Endothelial cell of umbilical vein (primary cell): Measurements from ENCODE around the gene TM6SF1. TPM values are rescaled to one million over a fixed set of nuclear protein-coding genes. Genes with fewer than 3 reads are reported as not detected.

Source experiments
- BruUV-seq: library from RNA; stranded (reverse); fragments of 400-500 nt; replicated peaks from 2 replicates; lab custom pipeline; 2021; lab: Mats Ljungman, UMichigan
- CTCF ChIA-PET: fragments of 300-600, 350-600 bp; sonication (Branson Sonifier 250); formaldehyde crosslinking; loops from one replicate; lab custom pipeline; 2021; ENCODE audit warnings: antibody characterized with exemption, inconsistent platforms; lab: Charles Lee
- POLR2A ChIA-PET: fragments of 300-600, 350-600 bp; sonication (Branson Sonifier 250); formaldehyde crosslinking; loops from one replicate; lab custom pipeline; 2021; ENCODE audit warnings: antibody characterized with exemption, inconsistent platforms; lab: Charles Lee
- DNase-seq: peaks from one replicate; pipeline ENCODE4 v3.0.0-alpha.2; 2011; ENCODE audit warnings: low read depth, low spot score
- FAIRE-seq: peaks from 2 replicates; lab custom pipeline; 2011; peaks lifted over from hg19 to GRCh38; lab: Jason Lieb, UNC
- H2AFZ ChIP-seq: 2 replicates; pipeline ENCODE4 v1.6.0; 2012; ENCODE audit warnings: low read depth, low read length, control low read depth, inconsistent platforms
- H3K27ac ChIP-seq: 2 replicates; pipeline ENCODE4 v1.5.1; 2011; ENCODE audit warnings: low read depth, mild to moderate bottlenecking, control low read depth, low read length, moderate library complexity; ENCODE audit not compliant: insufficient read depth
- H3K27me3 ChIP-seq, 2 experiments: 2 replicates each; pipeline versions ENCODE4 v1.6.0 to v1.6.1; 2011; ENCODE audit warnings: low read length in 2 of 2, mixed read lengths in 1 of 2; ENCODE audit not compliant: control insufficient read depth in 2 of 2, insufficient read depth in 2 of 2
- H3K36me3 ChIP-seq, 2 experiments: 2 replicates in 1 of 2; 3 replicates in 1 of 2; pipeline ENCODE4 v1.5.1; 2011; ENCODE audit warnings: low read length in 2 of 2, mild to moderate bottlenecking in 1 of 2, moderate library complexity in 1 of 2; ENCODE audit not compliant: control insufficient read depth in 2 of 2, insufficient read depth in 2 of 2; ENCODE audit errors: extremely low read depth in 1 of 2
- H3K4me1 ChIP-seq: 3 replicates; pipeline ENCODE4 v1.5.1; 2011; ENCODE audit warnings: mild to moderate bottlenecking, low read length; ENCODE audit not compliant: control insufficient read depth, insufficient read depth; ENCODE audit errors: extremely low read depth
- H3K4me2 ChIP-seq: 2 replicates; pipeline ENCODE4 v1.6.1; 2011; ENCODE audit warnings: low read length, control low read depth, mixed read lengths; ENCODE audit not compliant: insufficient read depth
- H3K4me3 ChIP-seq, 3 experiments: fragments of 200-600 bp in 1 of 3; sonication (generic), shearing (Covaris generic) in 1 of 3; replicated peaks in 1 of 3; 2 replicates each; pipeline ENCODE4 v1.5.1; 2011 to 2016; ENCODE audit warnings: control low read depth in 3 of 3, low read length in 3 of 3, mild to moderate bottlenecking in 2 of 3, inconsistent platforms in 1 of 3, low read depth in 1 of 3, moderate library complexity in 1 of 3; ENCODE audit not compliant: insufficient read depth in 1 of 3
- H3K79me2 ChIP-seq: 2 replicates; pipeline ENCODE4 v1.6.0; 2012; ENCODE audit warnings: low read length, inconsistent platforms; ENCODE audit not compliant: control insufficient read depth, insufficient read depth
- H3K9ac ChIP-seq: replicated peaks from 2 replicates; pipeline ENCODE3; 2011; ENCODE audit warnings: low read length, control low read depth; ENCODE audit not compliant: insufficient read depth; ENCODE audit errors: extremely low read depth
- H3K9me1 ChIP-seq: replicated peaks from 3 replicates; pipeline ENCODE4 v1.6.0; 2011; ENCODE audit warnings: mild to moderate bottlenecking, low read length; ENCODE audit not compliant: control insufficient read depth, insufficient read depth; ENCODE audit errors: extremely low read depth
- H3K9me3 ChIP-seq: replicated peaks from 2 replicates; pipeline ENCODE4 v1.5.1; 2012; ENCODE audit warnings: low read length, inconsistent platforms; ENCODE audit not compliant: control insufficient read depth, insufficient read depth
- H4K20me1 ChIP-seq: replicated peaks from 2 replicates; pipeline ENCODE3; 2011; ENCODE audit warnings: mild to moderate bottlenecking, low read length; ENCODE audit not compliant: control insufficient read depth, insufficient read depth; ENCODE audit errors: extremely low read depth
- EZH2 ChIP-seq: IDR thresholded peaks from 2 replicates; pipeline ENCODE4 v1.6.1; 2012; ENCODE audit warnings: borderline replicate concordance, low read depth, mild to moderate bottlenecking, moderate library complexity, low read length, inconsistent platforms; ENCODE audit not compliant: severe bottlenecking
- FOS ChIP-seq: IDR thresholded peaks from 2 replicates; pipeline ENCODE4 v1.6.1; 2011; ENCODE audit warnings: mild to moderate bottlenecking, low read length, moderate library complexity, borderline replicate concordance; ENCODE audit not compliant: insufficient read depth
- GATA2 ChIP-seq: IDR thresholded peaks from 2 replicates; pipeline ENCODE4 v1.7.0; 2011; ENCODE audit warnings: low read depth, mild to moderate bottlenecking, moderate library complexity, mixed read lengths, low read length; ENCODE audit not compliant: insufficient read length, insufficient read depth
- JUN ChIP-seq: IDR thresholded peaks from 2 replicates; pipeline ENCODE4 v1.6.1; 2011; ENCODE audit warnings: borderline replicate concordance, low read depth; ENCODE audit not compliant: insufficient read length, insufficient read depth
- MYC ChIP-seq: IDR thresholded peaks from one replicate; pipeline ENCODE4 v1.6.1; 2011; ENCODE audit warnings: mild to moderate bottlenecking, low read depth, low read length
- POLR2A ChIP-seq: IDR thresholded peaks from 2 replicates; pipeline ENCODE4 v1.6.1; 2012; ENCODE audit warnings: low read depth, mild to moderate bottlenecking, control low read depth, low read length
- POLR2AphosphoS5 ChIP-seq: IDR thresholded peaks from 2 replicates; pipeline ENCODE4 v1.6.1; 2012; ENCODE audit warnings: low read depth, mild to moderate bottlenecking, control low read depth, low read length, moderate library complexity; ENCODE audit not compliant: insufficient read depth
- dilution Hi-C: fragments of 300-500 bp; cut with MboI; formaldehyde crosslinking; loops from one replicate; pipeline ENCODE4 v1.15.0; 2019; ENCODE audit warnings: low sequenced_read_pairs; ENCODE audit not compliant: extremely low pct_ligation_motif_present
- intact Hi-C: fragments of 100-400 bp; cut with micrococcal nuclease; formaldehyde crosslinking; loops from one replicate; pipeline ENCODE4 v1.10.0; 2022
- polyA plus RNA-seq, 4 experiments: library from polyadenylated mRNA; depleted of rRNA in 3 of 4; stranded (reverse) in 3 of 4; unstranded in 1 of 4; fragments of >200 nt; gene quantifications; 2 replicates each; pipeline versions ENCODE4 v1.2.1 to v1.2.3, GENCODE V29; 2011 to 2012; ENCODE audit warnings: missing spikeins in 1 of 4
- total RNA-seq: library from RNA; stranded (reverse); gene quantifications from 2 replicates; pipeline ENCODE4 v1.2.3, GENCODE V29; 2021
- TF ChIP-seq, protein P1 (sequence below), 2 donors: IDR thresholded peaks; 1 replicate in 1 of 2; 2 replicates in 1 of 2; pipeline ENCODE4 v1.5.1; 2011; ENCODE audit warnings: low read length in 2 of 2, mild to moderate bottlenecking in 2 of 2, moderate library complexity in 2 of 2, control low read depth in 1 of 2, inconsistent platforms in 1 of 2, low read depth in 1 of 2; ENCODE audit not compliant: insufficient read depth in 1 of 2; ENCODE audit errors: extremely low read depth in 1 of 2
- TF ChIP-seq, protein P2 (sequence below): IDR thresholded peaks from 2 replicates; pipeline ENCODE4 v1.6.1; 2011; ENCODE audit not compliant: insufficient read depth, insufficient read length

Gene TM6SF1
- total and polyA plus RNA-seq, 2 donors (not counting 3 experiments of a cell fraction or from before 2014, with no cell fraction given): 26.5 to 38.0 TPM

DNA sequence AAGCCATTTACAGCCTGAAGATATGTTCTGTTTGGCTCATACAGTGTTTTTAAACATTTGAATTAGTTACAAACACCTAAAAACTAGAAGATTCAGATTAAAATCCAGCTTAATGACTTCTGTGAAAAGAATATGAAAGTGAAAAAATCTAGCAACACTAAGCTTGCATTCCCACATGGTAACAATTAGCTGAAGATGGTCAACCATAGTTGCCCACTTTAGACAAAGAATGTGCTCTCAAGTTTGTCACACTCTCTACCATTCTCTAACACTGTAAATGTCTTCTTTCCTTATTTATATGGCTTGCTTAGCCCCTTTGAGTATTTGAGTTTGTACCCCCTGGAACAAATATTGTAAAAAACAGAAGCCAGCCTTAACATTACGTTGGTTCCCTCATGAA is 67.4 kb downstream of the TM6SF1 start:
- POLR2A ChIA-PET: no interaction called here
- Histone ChIP-seq H3K4me3 (no peak overlapping the region), H3K36me3 (no peaks in the 10 kb centered on the region), H3K9me3 (no peaks in the 10 kb centered on the region), H4K20me1 (peaks cover 14% of the 10 kb centered on the region), H3K4me2 (no peak overlapping the region), H2AFZ (no peak overlapping the region), H3K79me2 (peaks cover 89% of the 10 kb centered on the region), H3K27me3 (no peaks in the 10 kb centered on the region), H3K9me1 (peaks cover 3% of the 10 kb centered on the region), H3K27ac (no peak overlapping the region), H3K9ac (no peak overlapping the region), H3K4me1 (no peaks in the 10 kb centered on the region)
- CTCF ChIA-PET: interaction anchor here (1.0 kb wide), 1 partner anchor 164 kb away, joined by 3 read pairs; no protein-coding TSS in a partner anchor
- no peak for DNase-seq
- no TSS peak for BruUV-seq
- no peak for FAIRE-seq
- intact Hi-C loops: loop anchor here (1.0 kb wide), 1 partner anchor 10 kb away; no protein-coding TSS in a partner anchor
- TF ChIP-seq EZH2 (no peak), POLR2AphosphoS5 (no peak), GATA2 (no peak), POLR2A (no peak), JUN (no peak), FOS (no peak), MYC (no peak)
- TF ChIP-seq, protein P1, sequence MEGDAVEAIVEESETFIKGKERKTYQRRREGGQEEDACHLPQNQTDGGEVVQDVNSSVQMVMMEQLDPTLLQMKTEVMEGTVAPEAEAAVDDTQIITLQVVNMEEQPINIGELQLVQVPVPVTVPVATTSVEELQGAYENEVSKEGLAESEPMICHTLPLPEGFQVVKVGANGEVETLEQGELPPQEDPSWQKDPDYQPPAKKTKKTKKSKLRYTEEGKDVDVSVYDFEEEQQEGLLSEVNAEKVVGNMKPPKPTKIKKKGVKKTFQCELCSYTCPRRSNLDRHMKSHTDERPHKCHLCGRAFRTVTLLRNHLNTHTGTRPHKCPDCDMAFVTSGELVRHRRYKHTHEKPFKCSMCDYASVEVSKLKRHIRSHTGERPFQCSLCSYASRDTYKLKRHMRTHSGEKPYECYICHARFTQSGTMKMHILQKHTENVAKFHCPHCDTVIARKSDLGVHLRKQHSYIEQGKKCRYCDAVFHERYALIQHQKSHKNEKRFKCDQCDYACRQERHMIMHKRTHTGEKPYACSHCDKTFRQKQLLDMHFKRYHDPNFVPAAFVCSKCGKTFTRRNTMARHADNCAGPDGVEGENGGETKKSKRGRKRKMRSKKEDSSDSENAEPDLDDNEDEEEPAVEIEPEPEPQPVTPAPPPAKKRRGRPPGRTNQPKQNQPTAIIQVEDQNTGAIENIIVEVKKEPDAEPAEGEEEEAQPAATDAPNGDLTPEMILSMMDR (IDR thresholded peaks at IDR 0.05; ENCODE audit: extremely low read depth in 1 of 2, insufficient read depth in 1 of 2, low read depth in 1 of 2, low read length in 2 of 2): no peak
- TF ChIP-seq, protein P2, sequence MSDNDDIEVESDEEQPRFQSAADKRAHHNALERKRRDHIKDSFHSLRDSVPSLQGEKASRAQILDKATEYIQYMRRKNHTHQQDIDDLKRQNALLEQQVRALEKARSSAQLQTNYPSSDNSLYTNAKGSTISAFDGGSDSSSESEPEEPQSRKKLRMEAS: no peak
- dilution Hi-C loops: no loop called here
